Activated T-cell treated with anti-CD3 and anti-CD28 coated beads for 48 hours (primary cell): ENCODE data around the gene GYPB.
"Not testable (repeated sequence)": the region's sequence is repeated elsewhere in the genome, so short reads cannot be mapped to it uniquely, and the experiment has no call there.

ENCODE experiments used
- DNase-seq: peaks from one replicate; pipeline ENCODE4 v3.0.0-alpha.2; 2020; ENCODE audit warnings: low read depth

Gene GYPB

DNA sequence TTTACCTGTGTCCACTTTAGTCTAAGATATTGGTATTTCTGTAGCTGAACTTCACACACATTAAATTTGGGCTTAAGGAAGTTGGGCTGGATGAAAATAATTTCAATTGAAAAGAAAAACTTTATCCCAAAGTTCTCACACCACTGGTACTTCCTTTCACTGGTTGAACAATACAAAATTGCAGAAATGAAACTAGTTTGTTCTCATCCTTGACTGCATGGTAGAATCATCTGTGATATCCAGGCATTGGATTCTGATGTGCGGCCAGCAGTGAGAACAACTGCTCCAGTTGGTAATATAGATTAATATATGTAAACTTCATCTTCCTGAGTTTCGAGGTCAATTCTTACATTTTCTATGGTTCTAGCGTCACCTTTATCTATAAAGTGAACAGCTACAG lies 10.6 kb downstream of the GYPB start:
- DNase-seq: not testable (repeated sequence)

DNA sequence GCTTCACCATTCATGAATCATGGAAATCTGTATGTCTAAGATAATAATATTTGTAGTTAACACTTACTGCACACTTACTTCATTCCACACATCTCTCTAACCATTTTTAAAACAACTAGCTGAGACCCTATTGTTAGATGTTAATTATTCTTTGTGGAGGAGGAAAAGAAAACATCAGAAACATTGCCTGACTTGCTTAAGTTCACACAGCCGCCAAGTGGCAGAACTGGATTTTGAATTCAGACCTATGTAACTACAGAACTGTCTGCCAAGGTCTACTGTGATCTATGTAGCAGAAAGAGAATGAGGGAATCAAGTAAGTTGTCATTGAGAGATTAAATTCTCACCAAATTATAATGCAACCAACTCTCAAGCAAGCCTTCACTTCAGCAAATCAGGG lies 11.2 kb downstream of the GYPB start:
- not testable (repeated sequence) for DNase-seq

DNA sequence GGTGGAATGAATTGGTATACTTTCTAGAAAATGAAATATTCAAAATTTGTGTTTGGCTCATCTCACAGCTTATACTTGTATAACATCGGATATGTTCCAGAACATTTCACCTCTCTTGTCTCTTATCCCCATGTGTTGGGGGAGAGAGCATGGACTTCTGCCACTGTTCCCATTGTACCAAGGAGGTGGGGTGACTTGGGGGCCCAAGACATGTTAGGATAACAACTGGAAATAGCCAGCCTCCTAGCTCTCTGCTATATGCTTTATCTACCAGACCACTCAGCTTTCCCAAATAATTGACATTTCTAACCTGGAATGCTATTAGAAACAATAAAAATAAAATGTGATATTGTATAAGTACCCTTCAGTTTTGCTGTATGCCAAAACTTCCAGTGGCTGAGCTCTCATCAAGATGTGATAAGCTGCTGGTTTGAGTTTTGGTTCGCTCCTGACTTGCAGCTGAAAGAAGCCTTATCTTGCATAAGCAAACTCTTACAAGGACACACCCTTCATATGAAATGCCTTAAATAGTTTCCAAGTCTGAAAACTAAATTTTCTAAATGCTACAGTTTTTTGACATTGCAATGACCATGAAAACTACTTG lies 12.9 kb downstream of the GYPB start:
- DNase-seq: not testable (repeated sequence)

DNA sequence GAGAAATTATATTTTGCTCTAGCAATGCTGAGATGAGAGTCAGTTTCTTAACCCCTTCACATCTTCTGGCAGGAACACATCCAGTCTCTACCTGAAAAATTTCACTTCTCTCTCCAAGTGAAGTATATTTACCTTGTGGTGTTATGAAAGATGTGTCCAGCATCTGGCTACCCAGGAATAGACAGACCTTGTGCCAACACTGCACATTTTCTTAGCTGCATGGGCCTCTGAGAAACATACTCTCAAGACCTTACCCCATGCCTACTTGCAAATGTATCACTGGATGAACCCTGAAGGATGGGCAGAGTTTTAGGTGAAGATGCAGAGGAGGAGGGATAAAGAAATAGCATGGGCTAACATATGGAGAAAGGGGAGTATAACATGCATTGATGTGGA lies 13.6 kb downstream of the GYPB start:
- not testable (repeated sequence) for DNase-seq

DNA sequence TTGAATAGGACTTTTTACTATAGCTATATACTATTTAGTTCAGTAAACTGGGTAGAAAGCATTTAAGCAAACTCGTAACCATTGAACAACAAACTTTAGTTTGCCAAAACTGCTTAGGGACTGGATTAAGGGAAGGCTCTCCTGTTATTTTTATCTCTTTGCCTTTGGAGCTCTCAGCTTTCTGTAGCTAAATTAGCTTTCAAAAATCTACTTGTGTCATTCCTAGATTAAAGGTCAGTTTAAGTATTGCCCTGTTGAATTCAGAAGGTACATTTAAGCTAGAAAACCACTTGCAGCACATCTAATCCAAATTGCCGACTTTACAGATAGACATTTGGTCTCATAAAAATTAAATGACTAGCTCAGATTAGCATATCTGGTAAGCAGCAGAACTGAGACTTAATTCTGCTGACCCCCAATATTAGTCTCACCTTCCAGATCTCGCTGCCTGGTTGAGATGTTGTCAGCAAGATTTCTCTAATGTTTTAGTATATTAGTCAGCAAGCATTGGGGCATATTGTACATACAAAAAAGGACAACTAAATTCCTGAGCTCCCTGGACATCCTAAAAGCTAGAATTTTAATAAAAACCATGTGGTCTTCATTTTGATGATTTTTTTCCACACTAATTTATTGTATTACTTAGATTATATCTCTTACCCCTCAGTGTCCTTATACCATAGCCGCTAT lies 14.2 kb downstream of the GYPB start:
- DNase-seq: not testable (repeated sequence)

DNA sequence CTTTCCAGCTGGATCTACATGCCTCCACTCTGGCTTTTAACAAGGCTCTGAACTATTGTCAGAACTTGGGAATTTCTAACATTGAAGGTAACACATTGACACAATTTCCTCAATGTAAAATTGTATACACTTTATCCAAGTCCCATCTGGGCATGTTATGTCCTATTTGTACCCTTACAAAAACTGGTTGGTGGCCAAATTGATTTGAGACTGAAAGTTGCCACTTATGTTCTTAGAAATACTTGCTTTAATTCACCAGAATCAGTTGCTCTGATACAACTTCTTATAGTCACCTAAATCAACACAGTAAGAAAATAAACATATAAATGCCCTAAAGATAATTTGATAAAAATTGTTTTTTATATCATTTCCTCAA lies 15.3 kb downstream of the GYPB start:
- not testable (repeated sequence) for DNase-seq

DNA sequence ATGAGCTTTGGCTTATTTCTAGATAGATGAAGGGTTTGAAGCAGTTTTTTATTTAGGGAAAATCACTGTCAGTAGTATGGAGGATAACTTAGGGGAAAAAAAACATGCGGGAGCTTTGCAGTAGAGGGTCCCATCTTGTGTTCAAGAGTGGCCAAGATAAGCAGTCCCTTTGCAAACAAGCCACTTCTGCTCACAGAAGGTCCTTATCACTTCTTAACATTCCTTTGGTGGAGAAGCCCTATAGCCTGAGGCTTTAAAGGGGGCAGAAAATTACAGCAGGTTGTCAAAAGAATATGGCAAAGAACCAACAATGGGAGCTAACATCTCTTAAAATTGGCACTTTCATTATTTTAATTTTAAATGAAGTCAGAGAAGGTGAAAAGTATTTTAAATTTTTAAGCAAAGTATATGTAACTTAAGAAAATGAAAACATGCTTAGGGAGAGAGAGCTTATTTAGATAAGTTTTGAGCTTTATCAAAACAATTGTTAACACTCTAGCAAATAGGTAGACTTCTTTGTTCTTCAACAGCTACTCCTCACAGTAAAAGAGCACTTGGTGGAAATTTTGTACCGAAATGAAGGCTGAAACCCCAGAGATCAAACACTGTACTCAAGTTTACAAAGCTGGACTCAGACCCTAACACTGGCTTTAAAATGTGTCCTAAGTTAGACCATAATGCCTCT lies 15.8 kb downstream of the GYPB start:
- DNase-seq: not testable (repeated sequence)

DNA sequence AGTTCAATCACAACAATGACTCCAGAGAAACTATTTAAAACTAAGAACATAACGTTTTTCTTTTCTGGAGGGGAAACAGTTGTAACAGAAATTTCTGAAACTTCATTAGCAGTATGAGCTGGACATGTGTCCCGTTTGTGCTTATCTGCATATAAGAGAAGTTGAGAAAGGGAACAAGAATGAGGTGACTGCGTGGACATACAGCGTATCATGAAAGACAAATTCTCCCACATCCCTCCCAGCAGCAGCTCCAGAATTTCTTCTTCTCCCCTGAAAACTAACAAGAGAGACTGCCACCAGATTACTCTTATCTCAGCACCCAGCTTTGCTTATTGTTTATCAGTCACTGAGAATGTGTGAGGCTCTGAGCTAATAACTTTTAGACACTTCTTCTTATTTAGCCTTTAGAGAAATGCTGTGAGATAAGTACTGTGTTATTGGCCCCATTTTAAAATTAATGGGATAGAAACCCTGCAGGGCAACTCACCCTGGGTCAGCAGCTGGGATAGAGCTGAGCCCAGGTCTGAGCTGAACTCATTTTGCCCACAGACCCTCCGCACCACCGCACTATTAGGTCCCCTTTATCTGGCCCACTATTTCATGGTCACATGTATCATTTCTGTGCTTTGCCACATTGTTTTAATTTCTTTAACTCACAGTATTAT lies 18.7 kb downstream of the GYPB start:
- DNase-seq: not testable (repeated sequence)

DNA sequence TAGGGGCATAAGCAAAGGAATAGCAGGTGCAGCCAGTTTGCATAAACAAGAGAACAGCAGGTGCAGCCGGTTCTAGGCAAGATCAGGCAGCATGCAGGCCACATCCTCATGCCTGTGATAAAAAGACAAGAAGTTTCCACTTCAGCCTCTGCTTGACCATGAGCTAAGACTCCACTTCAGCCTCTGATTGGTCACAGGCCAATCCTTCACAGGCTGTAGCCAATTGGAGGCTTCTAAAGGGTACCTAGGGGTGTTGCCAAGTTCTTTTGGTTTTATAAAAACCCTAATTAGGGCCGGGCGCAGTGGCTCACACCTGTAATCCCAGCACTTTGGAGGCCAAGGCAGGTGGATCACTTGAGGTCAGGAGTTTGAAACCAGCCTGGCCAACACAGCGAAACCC lies 23.0 kb downstream of the GYPB start:
- DNase-seq: not testable (repeated sequence)

DNA sequence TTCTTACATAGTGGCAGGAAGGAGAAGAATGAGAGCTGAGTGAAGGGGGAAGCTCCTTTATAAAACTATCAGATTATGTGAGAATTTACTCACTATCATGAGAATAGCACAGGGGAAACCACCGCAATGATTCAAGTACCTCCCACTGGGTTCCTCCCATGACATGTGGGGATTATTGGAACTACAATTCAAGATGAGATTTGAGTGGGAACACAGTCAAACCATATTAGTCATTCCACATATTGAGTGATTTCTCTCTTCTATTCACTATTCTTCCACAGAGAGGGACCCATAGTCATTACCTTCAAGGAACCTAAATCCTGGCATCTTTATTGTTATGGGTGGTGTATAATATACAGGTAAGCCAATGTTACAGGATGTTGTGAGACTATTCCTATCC lies 27.4 kb downstream of the GYPB start:
- not testable (repeated sequence) for DNase-seq

DNA sequence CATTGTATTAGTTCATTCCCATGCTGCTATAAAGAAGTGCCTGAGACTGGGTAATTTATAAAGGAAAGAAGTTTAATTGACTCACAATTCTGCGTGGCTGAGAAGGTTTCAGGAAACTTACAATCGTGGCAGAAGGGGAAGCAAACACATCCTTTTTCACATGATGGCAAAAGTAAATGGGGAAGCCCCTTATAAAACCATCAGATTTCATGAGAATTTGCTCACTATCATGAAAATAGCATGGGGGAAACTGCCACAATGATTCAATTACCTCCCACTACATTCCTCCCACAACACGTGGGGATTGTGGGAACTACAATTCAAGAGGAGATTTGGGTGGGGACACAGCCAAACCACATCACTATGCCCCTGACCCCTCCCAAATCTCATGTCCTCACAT lies 28.5 kb downstream of the GYPB start:
- not testable (repeated sequence) for DNase-seq

DNA sequence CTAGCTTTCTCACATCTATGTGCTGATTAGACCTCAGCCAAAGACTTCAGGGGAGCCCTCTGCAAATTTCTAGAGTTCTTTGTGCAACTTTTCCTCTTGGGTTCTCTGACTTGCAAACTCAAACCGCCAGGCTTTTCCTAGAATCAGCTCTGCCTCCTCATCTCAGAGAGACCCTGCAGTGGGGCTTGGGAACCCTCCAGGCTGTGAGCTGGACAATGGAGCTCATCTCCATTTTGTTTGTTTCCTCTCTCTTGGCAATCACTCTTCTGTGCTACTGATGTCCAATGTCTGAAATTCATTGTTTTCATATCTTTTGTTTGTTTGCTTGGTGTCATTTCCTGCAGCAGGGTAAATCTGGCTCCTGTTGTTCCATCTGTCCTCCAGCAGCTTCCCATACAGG lies 33.0 kb downstream of the GYPB start:
- no peak for DNase-seq

DNA sequence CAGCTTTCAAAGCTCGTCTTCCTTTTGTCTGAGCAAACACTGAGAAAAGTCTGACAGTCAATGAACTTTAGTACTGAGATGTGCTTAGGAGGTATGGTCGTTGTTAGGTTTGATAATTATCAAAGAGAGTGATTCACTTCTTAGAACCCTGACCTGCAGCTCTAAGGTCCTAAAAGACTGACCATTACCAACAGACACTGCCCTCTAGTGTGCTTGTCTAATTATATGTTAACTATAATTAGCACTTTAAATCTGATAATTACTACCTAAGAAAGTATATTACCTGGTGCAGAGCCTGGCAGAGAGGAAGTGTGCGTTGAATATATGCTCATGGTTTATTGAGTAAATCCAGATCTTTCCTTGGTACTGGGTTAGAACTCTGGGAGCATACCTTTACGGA lies 38.4 kb downstream of the GYPB start:
- not testable (repeated sequence) for DNase-seq

DNA sequence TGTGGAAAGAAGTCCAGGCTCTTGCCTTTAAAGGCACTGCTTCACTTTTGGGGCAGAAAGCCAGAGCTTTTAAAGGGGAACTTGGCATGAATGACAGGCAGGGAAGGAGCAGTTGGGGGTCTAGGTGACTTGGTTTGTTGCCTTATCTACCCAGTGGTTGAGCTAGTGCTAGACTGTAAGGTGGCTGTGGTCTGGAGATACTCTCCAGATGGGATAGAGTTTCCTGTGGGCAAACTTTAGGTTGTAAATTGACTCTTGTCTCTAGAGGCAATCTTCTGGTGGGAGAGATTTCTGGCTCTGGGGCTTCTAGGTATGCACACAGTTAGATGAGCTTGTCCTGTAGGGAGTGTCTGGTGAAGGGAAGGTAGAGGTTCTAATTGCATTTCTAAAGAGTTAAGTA lies 43.7 kb downstream of the GYPB start:
- DNase-seq: not testable (repeated sequence)

DNA sequence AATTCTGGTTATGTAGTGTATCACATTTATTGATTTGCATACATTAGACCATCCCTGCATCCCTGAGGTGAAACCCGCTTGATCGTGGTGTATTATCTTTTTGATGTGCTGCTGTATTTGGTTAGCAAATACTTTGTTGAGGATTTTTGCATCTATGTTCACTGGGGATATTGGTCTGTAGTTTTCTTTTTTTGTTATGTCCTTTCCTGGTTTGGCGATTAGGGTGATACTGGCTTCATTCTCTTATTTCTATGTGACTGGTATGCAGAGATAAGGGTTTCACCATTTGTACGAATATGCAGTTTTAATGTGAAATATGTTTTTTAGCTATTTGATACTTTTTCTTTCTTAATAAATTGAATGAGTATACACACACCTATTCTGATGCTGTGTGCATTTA lies 45.2 kb downstream of the GYPB start:
- DNase-seq: not testable (repeated sequence)

DNA sequence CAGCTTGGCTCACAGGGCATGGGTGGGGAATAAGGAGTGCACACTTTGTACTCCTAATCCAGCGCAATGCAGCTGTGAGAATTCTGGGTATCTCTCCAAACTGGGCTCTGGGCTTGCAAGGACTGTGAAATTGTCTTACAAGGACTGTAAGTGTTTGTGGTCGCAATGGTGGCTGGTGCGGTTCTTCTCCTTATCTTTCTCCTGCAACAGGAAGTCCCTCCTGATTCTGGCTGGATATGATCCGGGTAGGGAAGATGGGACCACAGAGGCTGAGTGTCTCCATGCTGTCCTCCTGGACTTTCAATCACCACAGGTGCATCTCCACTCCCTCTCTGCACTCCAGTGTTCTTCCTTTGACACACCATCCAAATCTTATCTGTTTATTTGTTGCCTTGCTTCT lies 58.1 kb downstream of the GYPB start:
- DNase-seq: no peak

DNA sequence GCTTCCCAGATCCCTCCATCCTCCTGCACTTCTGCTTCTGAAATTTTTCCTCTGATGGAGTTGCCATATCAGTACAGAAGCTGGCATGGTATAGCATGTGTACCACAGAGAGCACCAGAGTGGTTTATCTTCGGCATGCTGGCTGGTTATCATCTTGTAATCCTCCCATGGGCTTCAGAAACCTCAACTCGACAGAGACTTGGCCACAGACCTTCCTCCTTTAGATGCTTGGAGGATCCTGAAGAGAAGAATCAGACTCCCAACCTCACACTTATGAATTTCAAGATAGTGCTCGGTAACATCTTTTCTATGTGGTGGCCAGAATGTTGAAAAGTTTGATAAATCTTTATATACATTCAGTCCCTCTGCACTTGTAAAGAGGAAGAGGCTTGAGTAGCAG lies 63.9 kb downstream of the GYPB start:
- not testable (repeated sequence) for DNase-seq

DNA sequence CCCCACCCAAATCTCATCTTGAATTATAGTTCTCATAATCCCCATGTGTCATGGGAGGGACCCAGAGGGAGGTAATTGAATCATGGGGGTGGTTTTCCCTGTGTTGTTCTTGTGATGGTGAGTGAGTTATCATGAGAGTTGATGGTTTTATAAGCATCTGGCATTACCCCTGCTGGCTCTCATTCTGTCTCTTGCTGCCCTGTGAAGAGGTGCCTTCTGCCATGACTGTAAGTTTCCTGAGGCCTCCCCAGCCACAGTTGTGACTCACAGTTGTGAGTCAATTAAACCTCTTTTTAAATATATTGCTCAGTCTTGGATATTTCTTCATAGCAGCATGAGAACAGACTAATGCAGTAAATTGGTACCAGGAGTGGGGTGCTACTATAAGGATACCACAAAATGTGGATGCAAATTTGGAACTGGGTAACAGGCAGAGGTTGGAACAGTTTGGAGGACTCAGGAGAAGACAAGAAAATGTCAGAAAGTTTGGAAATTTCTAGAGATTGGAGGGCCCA lies 67.7 kb downstream of the GYPB start:
- not testable (repeated sequence) for DNase-seq

DNA sequence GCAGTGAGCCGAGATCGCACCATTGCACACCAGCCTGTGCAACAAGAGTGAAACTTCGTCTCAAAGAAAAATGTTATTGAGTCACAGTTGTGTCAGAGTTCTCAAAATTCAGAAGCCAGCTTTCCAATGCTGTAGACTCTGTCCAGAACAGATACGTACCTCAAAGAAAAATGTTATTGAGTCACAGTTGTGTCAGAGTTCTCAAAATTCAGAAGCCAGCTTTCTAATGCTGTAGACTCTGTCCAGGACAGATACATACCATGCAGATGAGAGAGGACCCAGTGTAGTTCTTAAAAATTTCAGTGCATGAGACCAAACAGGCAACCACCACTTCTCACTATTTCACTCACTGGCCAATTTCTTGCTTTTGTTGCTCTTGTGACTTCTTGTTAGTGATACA lies 68.2 kb downstream of the GYPB start:
- not testable (repeated sequence) for DNase-seq

DNA sequence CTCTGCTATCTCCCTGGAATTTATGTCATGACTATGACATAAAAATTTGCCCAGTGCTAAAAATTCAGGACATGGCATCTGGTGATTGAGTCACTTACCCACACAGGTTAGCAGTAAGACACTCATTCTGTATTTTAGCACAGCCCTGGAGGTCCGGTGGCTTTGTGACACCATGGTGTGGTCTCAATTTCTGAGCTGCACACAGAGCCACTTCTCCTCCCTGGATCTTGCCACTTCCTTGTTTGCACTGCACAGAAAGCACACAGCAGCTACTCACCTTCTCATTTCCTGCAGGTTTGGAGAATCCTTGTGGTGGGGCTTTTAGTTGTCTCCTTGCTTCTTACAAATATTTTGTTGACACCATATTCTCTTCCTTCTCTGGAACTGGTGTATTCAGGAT lies 69.0 kb downstream of the GYPB start:
- DNase-seq: not testable (repeated sequence)

DNA sequence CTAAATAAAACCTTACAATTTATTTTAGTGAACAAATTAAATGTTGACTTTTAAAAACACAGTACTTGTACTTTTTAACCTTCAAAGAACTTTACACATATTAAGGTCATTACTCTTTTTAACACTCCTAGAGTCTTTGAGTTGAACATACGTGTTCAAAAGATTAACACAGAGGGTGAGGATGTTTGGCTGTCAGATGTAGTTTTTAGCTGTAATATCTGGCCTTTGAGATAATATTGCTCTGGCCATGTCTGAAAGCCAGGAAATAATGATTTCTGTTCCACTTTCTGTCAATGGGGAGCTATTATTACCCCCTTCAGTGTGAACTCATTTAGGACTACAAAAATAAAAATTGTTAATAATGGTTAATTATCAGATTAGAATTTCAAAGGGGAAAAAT lies 71.7 kb downstream of the GYPB start:
- not testable (repeated sequence) for DNase-seq
